Thyroid gland (tissue), 4 donors: ENCODE results near the gene SIPA1L3. TPM values are rescaled to one million over a fixed set of nuclear protein-coding genes. Genes with fewer than 3 reads are reported as not detected.

Experiments
- DNase-seq, 2 donors: peaks; one replicate each; pipeline ENCODE4 v3.0.0-alpha.2; 2019
- H3K27ac ChIP-seq, 3 donors: fragments of 200-600 bp; sonication (generic); 1 replicate in 2 of 3; 2 replicates in 1 of 3; pipeline ENCODE4 v1.5.1; 2016 to 2019; ENCODE audit warnings: mild to moderate bottlenecking in 1 of 3, moderate library complexity in 1 of 3
- H3K27me3 ChIP-seq: fragments of 200-600 bp; sonication (generic); one replicate; pipeline ENCODE4 v1.5.1; 2019
- H3K36me3 ChIP-seq, 2 donors: fragments of 200-600 bp; sonication (generic); one replicate each; pipeline ENCODE4 v1.5.1; 2016 to 2019
- H3K4me1 ChIP-seq, 2 donors: fragments of 200-600 bp; sonication (generic); one replicate each; pipeline ENCODE4 v1.5.1; 2017 to 2019
- H3K4me3 ChIP-seq, 3 donors: fragments of 200-600 bp; sonication (generic); replicated peaks in 1 of 3; 1 replicate in 2 of 3; 2 replicates in 1 of 3; pipeline ENCODE4 v1.5.1; 2016; ENCODE audit warnings: mild to moderate bottlenecking in 1 of 3
- H3K9me3 ChIP-seq: fragments of 200-600 bp; sonication (generic); one replicate; pipeline ENCODE4 v1.5.1; 2017
- POLR2A ChIP-seq, 2 donors: fragments of 450-650 bp; IDR thresholded peaks; one replicate each; pipeline ENCODE4 v1.6.1; 2017; ENCODE audit warnings: antibody characterized with exemption in 2 of 2, mild to moderate bottlenecking in 2 of 2, moderate library complexity in 1 of 2
- WGBS, 2 donors: methylation state at CpG; one replicate each; pipeline ENCODE4 v1.1.5; 2017; 5-methylcytosine and 5-hydroxymethylcytosine counted together
- intact Hi-C: fragments of 100-400 bp; cut with DNase I; formaldehyde crosslinking; loops from one replicate; pipeline ENCODE4 v1.15.1; 2023
- total RNA-seq, 4 donors: library from RNA; depleted of rRNA; stranded (reverse); fragments of >200 nt; gene quantifications; one replicate each; pipeline ENCODE4 v1.2.3, GENCODE V29; 2016
- TF ChIP-seq, protein P1 (sequence below), 6 experiments: fragments of 200-600 bp in 3 of 6; fragments of 450-650 bp in 3 of 6; sonication (generic) in 3 of 6; IDR thresholded peaks; one replicate each; pipeline ENCODE4 v1.5.1; 2016 to 2019; ENCODE audit warnings: antibody characterized with exemption in 6 of 6, mild to moderate bottlenecking in 2 of 6, inconsistent platforms in 1 of 6, moderate library complexity in 1 of 6

SIPA1L3 gene
- total RNA-seq, 4 donors from 2014 or later: 39.4 to 130 (median 116) TPM

DNA sequence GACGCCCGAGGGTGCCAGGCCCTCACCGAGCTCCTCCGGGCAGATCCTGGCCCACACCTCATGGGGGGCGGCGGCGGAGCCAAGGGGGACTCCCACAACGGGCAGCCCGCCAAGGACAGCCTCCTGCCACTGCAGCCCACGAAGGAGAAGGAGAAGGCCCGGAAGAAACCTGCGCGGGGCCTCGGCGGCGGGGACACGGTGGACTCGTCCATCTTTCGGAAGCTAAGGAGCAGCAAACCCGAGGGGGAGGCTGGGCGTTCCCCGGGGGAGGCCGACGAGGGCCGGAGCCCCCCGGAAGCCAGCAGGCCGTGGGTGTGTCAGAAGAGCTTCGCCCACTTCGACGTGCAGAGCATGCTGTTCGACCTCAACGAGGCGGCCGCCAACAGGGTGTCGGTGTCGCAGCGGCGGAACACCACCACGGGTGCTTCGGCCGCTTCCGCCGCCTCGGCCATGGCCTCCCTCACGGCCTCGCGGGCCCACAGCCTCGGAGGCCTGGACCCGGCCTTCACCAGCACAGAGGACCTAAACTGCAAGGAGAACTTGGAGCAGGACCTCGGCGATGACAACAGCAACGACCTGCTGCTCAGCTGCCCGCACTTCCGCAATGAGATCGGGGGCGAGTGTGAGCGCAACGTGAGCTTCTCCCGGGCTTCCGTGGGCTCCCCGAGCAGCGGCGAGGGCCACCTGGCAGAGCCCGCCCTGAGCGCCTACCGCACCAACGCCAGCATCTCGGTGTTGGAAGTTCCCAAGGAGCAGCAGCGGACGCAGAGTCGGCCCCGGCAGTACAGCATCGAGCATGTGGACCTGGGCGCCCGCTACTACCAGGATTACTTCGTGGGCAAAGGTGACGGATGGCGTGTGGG, 175.5 kb downstream of the SIPA1L3 start:
- intact Hi-C loops: no loop called here
- TF ChIP-seq POLR2A (IDR thresholded peaks at IDR 0.05): no peak
- TF ChIP-seq, protein P1, sequence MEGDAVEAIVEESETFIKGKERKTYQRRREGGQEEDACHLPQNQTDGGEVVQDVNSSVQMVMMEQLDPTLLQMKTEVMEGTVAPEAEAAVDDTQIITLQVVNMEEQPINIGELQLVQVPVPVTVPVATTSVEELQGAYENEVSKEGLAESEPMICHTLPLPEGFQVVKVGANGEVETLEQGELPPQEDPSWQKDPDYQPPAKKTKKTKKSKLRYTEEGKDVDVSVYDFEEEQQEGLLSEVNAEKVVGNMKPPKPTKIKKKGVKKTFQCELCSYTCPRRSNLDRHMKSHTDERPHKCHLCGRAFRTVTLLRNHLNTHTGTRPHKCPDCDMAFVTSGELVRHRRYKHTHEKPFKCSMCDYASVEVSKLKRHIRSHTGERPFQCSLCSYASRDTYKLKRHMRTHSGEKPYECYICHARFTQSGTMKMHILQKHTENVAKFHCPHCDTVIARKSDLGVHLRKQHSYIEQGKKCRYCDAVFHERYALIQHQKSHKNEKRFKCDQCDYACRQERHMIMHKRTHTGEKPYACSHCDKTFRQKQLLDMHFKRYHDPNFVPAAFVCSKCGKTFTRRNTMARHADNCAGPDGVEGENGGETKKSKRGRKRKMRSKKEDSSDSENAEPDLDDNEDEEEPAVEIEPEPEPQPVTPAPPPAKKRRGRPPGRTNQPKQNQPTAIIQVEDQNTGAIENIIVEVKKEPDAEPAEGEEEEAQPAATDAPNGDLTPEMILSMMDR (IDR thresholded peaks at IDR 0.05): no peak
- no peaks in the 10 kb centered on the region for H3K27me3 ChIP-seq
- H3K4me1 ChIP-seq: peaks cover 10% of the 10 kb centered on the region in 2 donors
- peaks cover 8 to 18% of the 10 kb centered on the region in 2 donors for H3K36me3 ChIP-seq
- no peaks in the 10 kb centered on the region for H3K9me3 ChIP-seq
- H3K4me3 ChIP-seq: no peak overlapping the region
- H3K27ac ChIP-seq: no peak overlapping the region
- whole genome bisulfite sequencing, 2 donors: 95% methylated on average over 51 to 59 of the region's 78 CpGs
- DNase-seq: no peak

DNA sequence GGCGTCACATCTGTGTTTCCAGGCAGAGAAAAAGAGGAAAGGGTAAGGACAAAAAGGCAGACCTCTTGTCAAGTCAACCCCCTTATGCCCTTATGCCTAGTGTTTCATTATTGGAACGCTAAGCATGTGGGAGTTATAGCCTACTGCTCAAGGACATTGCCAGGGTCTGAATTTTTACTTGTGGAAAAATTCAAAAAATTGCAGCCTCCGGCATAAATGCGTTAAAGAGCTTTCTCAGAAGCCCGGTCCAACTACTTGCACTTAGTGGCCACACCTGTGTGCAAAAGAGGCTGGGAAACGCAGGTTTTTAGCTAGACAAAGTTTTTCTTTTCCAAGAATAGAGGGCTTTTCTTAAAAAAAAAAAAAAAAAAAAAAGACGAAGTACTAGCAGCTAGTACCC, 177.2 kb downstream of the SIPA1L3 start:
- TF ChIP-seq POLR2A (IDR thresholded peaks at IDR 0.05): no peak
- TF ChIP-seq, protein P1 (IDR thresholded peaks at IDR 0.05): no peak
- Histone ChIP-seq H3K36me3 (peaks cover 15 to 18% of the 10 kb centered on the region in 2 donors), H3K4me1 (peaks cover 10% of the 10 kb centered on the region in 2 donors), H3K9me3 (no peaks in the 10 kb centered on the region), H3K27ac (no peak overlapping the region), H3K27me3 (no peaks in the 10 kb centered on the region), H3K4me3 (no peak overlapping the region)
- 94 to 95% methylated on average over 7 of the region's 7 CpGs for WGBS, 2 donors
- DNase-seq: no peak
- intact Hi-C loops: no loop called here

DNA sequence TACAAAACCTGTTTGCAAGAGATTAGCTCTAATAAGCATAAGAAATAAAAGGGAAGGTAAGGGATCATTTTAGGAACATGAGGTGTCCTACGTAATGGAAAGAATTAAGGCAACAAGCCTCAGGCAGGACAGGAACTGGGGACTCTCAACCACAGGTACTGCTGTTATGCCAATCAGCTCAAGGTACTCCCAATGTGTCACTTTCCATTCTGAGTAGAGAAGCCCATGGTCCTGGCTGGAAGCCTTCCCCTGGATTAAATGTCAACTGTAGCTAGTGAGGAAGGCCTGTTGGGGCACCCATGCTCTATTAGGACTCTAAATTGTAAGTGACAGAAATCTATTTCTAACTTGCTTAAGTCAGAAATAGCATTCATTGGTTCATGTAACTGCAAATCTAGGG, 182.4 kb downstream of the SIPA1L3 start:
- TF ChIP-seq, protein P1 (IDR thresholded peaks at IDR 0.05): no peak
- TF ChIP-seq POLR2A (IDR thresholded peaks at IDR 0.05): no peak
- Histone ChIP-seq H3K27ac (peak overlapping the region; percentile 15 to 88 (median 74)), H3K36me3 (peaks cover 0 to 8% of the 10 kb centered on the region in 2 donors), H3K4me1 (peaks cover 33 to 40% of the 10 kb centered on the region in 2 donors), H3K9me3 (no peaks in the 10 kb centered on the region), H3K27me3 (no peaks in the 10 kb centered on the region), H3K4me3 (no peak overlapping the region)
- WGBS, 2 donors: 90 to 95% methylated on average over 1 of the region's 1 CpG
- intact Hi-C loops: no loop called here
- no peak for DNase-seq

DNA sequence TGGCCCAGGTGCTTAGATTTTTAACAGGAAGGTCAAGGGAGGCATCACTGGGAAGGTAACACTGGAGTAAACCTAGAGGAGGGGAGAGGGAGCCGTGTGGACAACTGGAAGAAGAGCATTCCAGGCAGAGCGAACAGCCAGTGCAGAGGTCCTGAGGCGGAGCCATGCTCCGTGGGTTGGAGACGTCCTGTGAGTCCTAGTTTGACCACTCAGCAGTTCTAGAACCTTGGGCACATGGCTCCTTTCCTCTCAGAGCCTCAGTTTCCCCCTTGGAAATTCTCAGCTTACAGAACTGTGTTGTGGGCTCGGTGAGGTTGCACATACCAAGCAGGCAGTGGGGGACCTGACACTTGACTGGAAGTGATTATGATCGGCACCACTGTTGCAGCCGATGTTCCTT, 186.1 kb downstream of the SIPA1L3 start:
- Histone ChIP-seq H3K4me1 (peaks cover 61 to 67% of the 10 kb centered on the region in 2 donors), H3K4me3 (no peak overlapping the region), H3K27ac (peak overlapping the region; percentile 70 to 87 (median 86)), H3K36me3 (peaks cover 0 to 8% of the 10 kb centered on the region in 2 donors), H3K9me3 (no peaks in the 10 kb centered on the region), H3K27me3 (no peaks in the 10 kb centered on the region)
- intact Hi-C loops: no loop called here
- no peak for TF ChIP-seq POLR2A (IDR thresholded peaks at IDR 0.05)
- WGBS, 2 donors: 67 to 69% methylated on average over 8 of the region's 8 CpGs
- DNase-seq: peak in 1 of 2 donors; percentile 20

DNA sequence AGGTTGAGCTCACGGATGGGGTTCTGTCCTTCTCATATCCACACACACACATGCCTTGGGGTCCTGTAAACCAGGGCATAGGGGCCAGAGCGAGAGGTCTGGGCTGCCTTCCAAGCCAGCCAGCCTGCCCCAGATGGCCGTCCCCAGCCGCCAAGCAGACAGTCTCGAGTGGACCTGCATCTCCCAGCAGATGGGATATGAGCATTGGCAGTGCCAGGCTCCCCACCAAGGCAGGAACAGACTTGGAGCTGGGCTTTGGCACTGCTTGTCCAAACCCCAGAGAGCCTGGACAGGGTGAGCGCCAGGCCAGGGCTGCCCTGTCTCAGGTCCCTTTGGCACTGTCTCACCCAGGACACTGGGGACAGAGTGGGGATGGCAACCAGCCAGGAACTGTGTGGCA, 186.6 kb downstream of the SIPA1L3 start:
- intact Hi-C loops: no loop called here
- DNase-seq: peak; percentile 90 to 91
- peak overlapping the region; percentile 70 to 87 (median 86) for H3K27ac ChIP-seq
- TF ChIP-seq, protein P1 (IDR thresholded peaks at IDR 0.05): no peak
- no peak for TF ChIP-seq POLR2A (IDR thresholded peaks at IDR 0.05)
- H3K9me3 ChIP-seq: no peaks in the 10 kb centered on the region
- no peaks in the 10 kb centered on the region for H3K27me3 ChIP-seq
- peaks cover 0 to 4% of the 10 kb centered on the region in 2 donors for H3K36me3 ChIP-seq
- 38% methylated on average over 3 of the region's 6 CpGs; no CpG with 5 or more reads in 1 of the 2 donors for WGBS, 2 donors
- H3K4me1 ChIP-seq: peaks cover 61 to 67% of the 10 kb centered on the region in 2 donors
- H3K4me3 ChIP-seq: no peak overlapping the region
